GM18507 (cell line): ENCODE measurements around the gene SNX12.
"Not testable (repeated sequence)": the region's sequence is repeated elsewhere in the genome, so short reads cannot be mapped to it uniquely, and the experiment has no call there.

Experiments
- DNase-seq: peaks from one replicate; pipeline ENCODE4 v3.0.0; 2011; ENCODE audit warnings: low read depth; ENCODE audit not compliant: insufficient read length; ENCODE audit errors: extremely low spot score
- FAIRE-seq: peaks from 2 replicates; lab custom pipeline; 2011; peaks lifted over from hg19 to GRCh38; lab: Jason Lieb, UNC

The SNX12 gene

DNA sequence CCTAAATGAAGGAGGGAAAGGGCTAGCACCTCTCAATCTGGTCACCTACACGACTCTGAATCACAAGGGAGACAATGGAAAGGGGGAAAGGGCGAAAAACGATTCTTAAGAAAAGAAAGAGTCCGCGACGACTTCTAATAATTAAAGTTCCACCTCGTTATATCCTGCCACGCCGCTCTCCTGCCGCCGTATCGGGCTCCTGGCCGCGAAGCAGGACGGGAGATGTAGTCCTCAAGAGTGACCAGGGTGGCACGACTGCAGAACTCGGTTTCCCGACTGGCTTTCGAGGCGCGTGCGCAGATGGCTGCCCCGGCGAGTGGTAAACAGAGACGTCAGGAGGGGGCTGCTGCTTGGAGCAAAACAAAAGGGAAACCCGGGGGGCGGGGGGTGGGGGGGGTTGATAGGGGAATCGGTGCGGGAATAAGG is 27.4 kb upstream of the SNX12 start, which contains the start of gene FOXO4:
Gene FOXO4 (plus strand): TSS at position 297 of the 426 bp plus-strand sequence. CDS start 678 bp downstream, outside the sequence.
- DNase-seq (peak; percentile 69), FAIRE-seq (peak; percentile 99)

DNA sequence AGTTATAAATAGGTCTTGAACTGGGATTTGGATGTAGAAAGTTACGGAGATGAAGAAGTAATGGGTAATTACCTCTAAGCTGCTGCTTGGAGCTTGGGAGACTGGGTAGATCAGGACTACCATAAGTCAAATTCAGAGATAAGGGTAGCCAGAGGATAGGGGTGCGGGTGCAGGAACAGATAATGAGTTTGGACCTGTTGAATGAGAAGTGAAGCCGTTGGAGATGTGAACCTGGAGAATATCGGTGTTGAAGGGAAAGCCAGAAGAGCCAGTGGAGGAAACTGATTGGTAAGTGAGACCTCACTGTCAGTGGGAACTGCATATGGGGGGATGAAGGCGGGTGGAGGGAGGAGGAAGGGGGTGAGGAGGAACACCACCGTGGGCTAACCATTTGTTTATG is 26.9 kb upstream of the SNX12 start:
- FAIRE-seq = no peak
- no peak for DNase-seq

- FAIRE-seq (no peak), DNase-seq (no peak)
These were observed 23.1 kb upstream of the SNX12 start for GRCh38 chrX:71091263-71091662.

DNA sequence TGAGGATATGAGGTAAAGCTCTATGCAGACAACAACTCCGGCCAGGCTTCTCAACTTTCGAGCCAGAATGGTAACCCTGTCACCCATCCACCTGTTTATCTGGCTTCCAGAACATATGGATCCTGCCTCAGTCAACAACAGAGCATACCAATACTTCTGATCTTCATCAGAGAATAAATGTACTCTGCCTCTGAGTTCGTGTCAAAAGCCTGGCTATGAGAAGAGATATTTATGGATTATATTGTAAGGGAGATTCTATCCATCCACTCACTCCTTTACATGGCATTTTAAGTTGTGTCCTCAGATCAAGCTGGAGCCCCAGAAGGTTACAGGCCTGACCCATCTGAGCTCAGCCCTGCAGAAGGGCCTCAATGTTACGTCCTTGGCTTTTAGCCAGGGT is 17.8 kb upstream of the SNX12 start:
- FAIRE-seq (no peak), DNase-seq (no peak)

DNA sequence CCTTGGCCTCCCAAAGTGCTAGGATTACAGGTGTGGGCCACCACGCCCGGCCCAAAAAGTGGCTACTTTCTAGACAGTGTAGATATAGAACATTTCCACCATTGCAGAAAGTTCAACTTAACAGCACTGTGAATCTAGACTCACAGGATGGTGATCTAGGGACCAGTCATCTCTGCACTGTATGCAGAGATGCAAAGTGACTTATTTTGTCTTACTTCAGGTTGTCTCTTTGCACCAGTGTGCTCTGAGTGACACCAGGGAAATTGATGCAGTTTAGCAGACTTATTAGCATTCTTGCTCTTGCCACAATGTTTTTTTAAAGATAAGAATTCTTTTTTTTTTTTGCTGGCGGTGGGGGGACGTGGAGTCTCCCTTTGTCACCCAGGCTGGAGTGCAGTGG is 14.7 kb upstream of the SNX12 start:
- DNase-seq (no peak), FAIRE-seq (no peak)

DNA sequence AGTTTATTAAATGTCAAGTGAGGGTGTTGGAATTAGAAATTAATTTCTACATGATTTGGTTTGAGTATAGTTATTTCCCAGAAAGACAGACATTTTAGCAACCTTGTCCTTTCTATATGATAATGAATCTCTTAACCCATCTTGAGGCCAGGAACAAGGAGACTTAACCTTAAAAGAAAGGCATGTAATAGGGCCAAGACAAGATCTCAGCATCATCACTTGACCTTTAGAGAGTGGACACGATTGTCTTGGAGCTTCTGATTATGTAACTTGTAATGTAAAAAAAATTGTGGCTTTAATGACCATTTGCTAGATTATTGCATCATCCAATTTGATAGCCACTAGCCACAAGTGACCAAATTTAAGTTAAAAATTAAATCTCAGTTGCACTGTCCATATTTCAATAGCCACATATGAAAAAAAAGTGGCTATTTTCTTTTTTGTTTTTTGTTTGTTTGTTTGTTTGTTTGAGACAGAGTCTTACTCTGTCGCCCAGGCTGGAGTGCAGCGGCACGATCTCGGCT is 14.1 kb upstream of the SNX12 start:
- no peak for FAIRE-seq
- DNase-seq = no peak

- DNase-seq = no peak
- FAIRE-seq = no peak
These were observed 13.4 kb upstream of the SNX12 start for GRCh38 chrX:71081330-71082123.

GRCh38 chrX:71070531-71070930 is 2.4 kb upstream of the SNX12 start:
- DNase-seq (no peak), FAIRE-seq (peak; percentile 44)

DNA sequence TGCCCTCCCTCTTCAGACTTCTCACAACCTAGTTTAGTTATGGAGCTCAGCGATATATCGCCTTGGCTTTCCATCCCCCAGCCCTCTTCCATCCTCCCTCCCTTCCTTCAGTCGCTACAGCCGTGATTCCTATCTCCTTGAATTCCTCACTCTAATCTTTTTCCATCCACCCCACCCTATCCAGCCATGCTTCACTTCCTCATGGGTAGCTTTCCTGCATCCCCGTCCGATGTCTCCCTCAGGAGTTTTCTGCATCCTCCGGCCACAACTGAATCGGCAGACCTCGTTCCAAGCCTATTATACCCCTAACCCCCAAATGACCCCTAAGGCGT is 456 bp downstream of the SNX12 start:
- DNase-seq (no peak), FAIRE-seq (no peak)

GRCh38 chrX:71067089-71067488 is 1.0 kb downstream of the SNX12 start:
- peak; percentile 9 for FAIRE-seq

GRCh38 chrX:71060127-71060526 is 8.0 kb downstream of the SNX12 start:
- DNase-seq = no peak

More at GRCh38 chrX:71067089-71067488, 1.0 kb downstream of the SNX12 start:
- DNase-seq = no peak

DNA sequence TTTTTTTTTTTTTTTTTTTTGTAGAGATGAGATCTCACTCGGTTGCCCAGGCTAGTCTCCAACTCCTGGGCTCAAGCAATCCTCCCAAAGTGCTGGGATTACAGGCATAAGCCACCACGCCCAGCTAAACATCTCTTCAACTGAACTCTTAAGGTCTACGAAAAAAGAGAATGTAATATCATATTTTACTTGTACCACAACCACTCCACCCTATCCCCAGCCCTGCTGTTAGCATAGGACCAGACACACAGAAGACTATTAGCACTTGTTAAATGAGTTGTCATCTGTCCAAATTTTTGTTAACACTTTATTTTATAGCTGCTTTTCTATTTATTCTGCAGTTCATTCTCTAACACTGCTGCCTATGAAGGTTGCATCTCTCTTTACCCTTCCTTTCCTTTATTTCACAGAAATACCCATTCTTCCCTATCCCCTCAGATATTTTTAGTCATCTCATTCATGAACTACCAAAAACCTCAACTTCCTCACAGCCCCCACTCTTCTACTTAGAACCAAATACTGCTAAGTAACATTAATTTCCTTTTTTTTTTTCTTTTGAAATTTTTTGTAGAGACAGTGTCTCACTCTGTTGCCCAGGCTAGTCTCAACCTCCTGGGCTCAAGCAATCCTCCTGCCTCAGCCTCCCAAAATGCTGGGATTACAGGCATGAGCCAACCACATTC is 10.1 kb downstream of the SNX12 start:
- FAIRE-seq (no peak), DNase-seq (no peak)

More at GRCh38 chrX:71060127-71060526, 8.0 kb downstream of the SNX12 start:
- no peak for FAIRE-seq

GRCh38 chrX:71056867-71057266 is 11.3 kb downstream of the SNX12 start:
- FAIRE-seq (no peak), DNase-seq (no peak)

DNA sequence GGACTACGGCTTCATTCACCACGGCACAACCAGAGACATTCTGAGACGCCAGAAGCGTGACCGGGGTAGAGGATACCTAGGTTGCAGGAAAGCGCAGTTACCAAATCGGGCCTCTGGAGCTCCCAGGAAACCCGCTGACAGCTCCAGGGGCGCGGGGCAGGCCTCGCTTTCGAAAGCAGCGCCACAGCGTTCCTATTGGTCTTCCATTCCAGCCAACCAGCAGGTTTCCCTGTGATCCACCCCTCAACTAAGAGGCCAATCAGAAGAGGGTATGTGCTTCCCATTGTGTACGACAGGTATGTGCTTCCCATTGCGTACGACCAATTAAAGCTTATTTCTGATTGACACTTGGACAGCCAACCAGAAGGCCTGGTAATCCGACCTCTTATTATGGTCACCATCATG is 14.9 kb downstream of the SNX12 start:
- FAIRE-seq (no peak), DNase-seq (no peak)

DNA sequence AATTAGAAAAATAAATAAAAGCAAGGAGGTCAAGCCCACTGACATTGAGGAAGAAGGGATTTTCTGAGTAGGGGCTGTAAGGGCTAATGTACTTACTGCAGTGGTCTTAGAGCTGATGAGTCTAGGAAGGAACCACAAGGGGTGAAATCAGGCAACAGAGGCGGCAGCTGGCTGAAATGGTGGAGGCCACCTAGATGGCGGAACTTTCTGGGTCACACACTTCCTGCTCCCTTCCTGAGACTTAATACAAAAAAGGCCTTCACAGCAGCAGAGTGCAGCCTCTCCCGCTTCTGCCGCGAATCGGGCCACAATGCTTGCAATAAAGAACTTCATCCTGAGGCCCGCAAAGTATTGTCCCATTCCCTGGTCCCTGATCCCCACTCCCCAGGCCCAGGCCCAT is 15.4 kb downstream of the SNX12 start:
- DNase-seq (no peak), FAIRE-seq (no peak)

DNA sequence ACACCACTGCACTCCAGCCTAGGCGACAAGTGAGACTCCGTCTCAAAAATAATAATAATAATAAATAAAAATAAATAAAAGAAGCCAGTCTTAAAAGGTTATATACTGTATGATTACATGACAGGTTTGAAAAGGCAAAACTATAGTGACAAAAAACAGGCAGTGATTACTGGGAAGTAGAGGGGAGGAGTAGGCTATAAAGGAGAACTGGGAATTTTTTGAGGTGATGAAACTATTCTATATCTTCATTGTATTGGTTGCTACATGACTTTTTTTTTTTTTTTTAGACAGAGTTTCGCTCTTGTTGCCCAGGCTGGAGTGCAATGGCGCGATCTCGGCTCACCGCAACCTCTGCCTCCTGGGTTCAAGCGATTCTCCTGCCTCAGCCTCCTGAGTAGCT is 20.2 kb downstream of the SNX12 start:
- FAIRE-seq = not testable (repeated sequence)

DNA sequence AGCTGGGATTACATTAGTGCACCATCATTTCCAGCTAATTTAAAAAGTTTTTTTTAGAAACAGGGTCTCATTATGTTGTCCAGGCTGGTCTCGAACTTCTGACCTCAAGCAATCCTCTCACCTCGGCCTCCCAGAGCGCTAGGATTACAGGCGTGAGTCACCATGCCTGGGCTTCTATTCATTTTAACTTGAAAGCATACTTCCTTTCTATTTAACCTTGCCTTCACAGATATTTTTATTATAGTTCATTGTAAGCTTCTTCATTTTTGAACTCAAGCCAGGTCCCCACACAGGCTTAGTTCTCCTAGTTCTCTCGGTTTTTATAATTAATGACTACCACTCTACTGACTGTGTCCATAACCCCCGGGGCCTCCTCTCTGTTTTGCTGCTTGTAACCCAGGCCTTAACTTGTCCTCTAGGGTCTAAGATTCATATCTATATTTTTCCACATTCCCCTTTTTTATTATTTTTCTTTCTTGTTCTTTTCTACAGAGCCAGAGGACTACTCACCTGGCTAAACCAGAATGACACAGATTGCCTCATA is 50.7 kb downstream of the SNX12 start:
- no peak for FAIRE-seq
- no peak for DNase-seq

More for the DNA sequence above, 20.2 kb downstream of the SNX12 start:
- not testable (repeated sequence) for DNase-seq
